ENCODE results near the gene MPDZ.

The MPDZ gene

GRCh38 chr9:13279284-13280141 lies at the start of gene MPDZ:
Gene MPDZ, minus strand, starts transcription at chr9:13279692. Its CDS starts 29,377 bp downstream, at chr9:13250315.
- no peak for DNase-seq (ENCODE audit: low read depth, low spot score)

GRCh38 chr9:13324988-13325387 lies 45.5 kb upstream of the MPDZ start:
- no peak for DNase-seq (ENCODE audit: low read depth, low spot score)

- DNase-seq (ENCODE audit: low read depth, low spot score) = no peak
These were observed 43.5 kb upstream of the MPDZ start for GRCh38 chr9:13322828-13323550.

GRCh38 chr9:13318027-13318426 lies 38.5 kb upstream of the MPDZ start:
- DNase-seq (ENCODE audit: low read depth, low spot score) = no peak

- DNase-seq (ENCODE audit: low read depth, low spot score) = no peak
These were observed 17.5 kb upstream of the MPDZ start for GRCh38 chr9:13296972-13297371.

GRCh38 chr9:13295556-13295955 lies 16.1 kb upstream of the MPDZ start:
- DNase-seq (ENCODE audit: low read depth, low spot score) = no peak

- DNase-seq (ENCODE audit: low read depth, low spot score) = no peak
These were observed 13.3 kb upstream of the MPDZ start for GRCh38 chr9:13292782-13293181.

GRCh38 chr9:13292158-13292557 lies 12.7 kb upstream of the MPDZ start:
- no peak for DNase-seq (ENCODE audit: low read depth, low spot score)

GRCh38 chr9:13291718-13292117 lies 12.2 kb upstream of the MPDZ start:
- DNase-seq (ENCODE audit: low read depth, low spot score) = no peak

GRCh38 chr9:13284011-13284410 lies 4.5 kb upstream of the MPDZ start:
- no peak for DNase-seq (ENCODE audit: low read depth, low spot score)

GRCh38 chr9:13282998-13283397 lies 3.5 kb upstream of the MPDZ start:
- no peak for DNase-seq (ENCODE audit: low read depth, low spot score)

- DNase-seq (ENCODE audit: low read depth, low spot score) = no peak
These were observed 2.0 kb upstream of the MPDZ start for GRCh38 chr9:13281356-13282016.

GRCh38 chr9:13278368-13279246 lies 885 bp downstream of the MPDZ start:
- no peak for DNase-seq (ENCODE audit: low read depth, low spot score)

- DNase-seq (ENCODE audit: low read depth, low spot score) = no peak
These were observed 1.5 kb downstream of the MPDZ start for GRCh38 chr9:13278023-13278367.

- DNase-seq (ENCODE audit: low read depth, low spot score) = no peak
These were observed 4.4 kb downstream of the MPDZ start for GRCh38 chr9:13274886-13275641.

GRCh38 chr9:13270734-13271133 lies 8.8 kb downstream of the MPDZ start:
- DNase-seq (ENCODE audit: low read depth, low spot score) = no peak

GRCh38 chr9:13269589-13270452 lies 9.7 kb downstream of the MPDZ start:
- no peak for DNase-seq (ENCODE audit: low read depth, low spot score)

GRCh38 chr9:13268469-13268868 lies 11.0 kb downstream of the MPDZ start:
- no peak for DNase-seq (ENCODE audit: low read depth, low spot score)

GRCh38 chr9:13267743-13268142 lies 11.7 kb downstream of the MPDZ start:
- no peak for DNase-seq (ENCODE audit: low read depth, low spot score)

GRCh38 chr9:13266167-13266566 lies 13.3 kb downstream of the MPDZ start:
- DNase-seq (ENCODE audit: low read depth, low spot score) = no peak

Measured in activated CD4-positive, CD25-positive, alpha-beta regulatory T cell treated with anti-CD3 and anti-CD28 coated beads, Interleukin-2, amount 50 U/mL, for 16 hours (primary cell).